Natural killer cell (primary cell): ENCODE results near the gene CD200. TPM values are rescaled to one million over a fixed set of nuclear protein-coding genes. Genes with fewer than 3 reads are reported as not detected.

Experiments used
- ATAC-seq, 3 donors: fragments of 150-1000 bp in 2 of 3; fragments of 200-7000 bp in 1 of 3; cut with Tn5 transposase; 1 replicate in 1 of 3; 2 replicates in 2 of 3; pipeline ENCODE4 v1.10.0; 2021; ENCODE audit warnings: mild to moderate bottlenecking in 2 of 3, moderate library complexity in 2 of 3
- DNase-seq, 2 donors: peaks; one replicate each; pipeline versions ENCODE4 v3.0.0 to v3.0.0-alpha.2; 2013 to 2021; ENCODE audit warnings: mixed read lengths in 1 of 2
- H3K27ac ChIP-seq: one replicate; pipeline ENCODE4 v1.5.1; 2013; ENCODE audit warnings: mild to moderate bottlenecking, low read length
- H3K27me3 ChIP-seq: one replicate; pipeline ENCODE4 v1.6.1; 2013; ENCODE audit warnings: low read length; ENCODE audit not compliant: control insufficient read depth, insufficient read depth
- H3K36me3 ChIP-seq: one replicate; pipeline ENCODE4 v1.6.1; 2013; ENCODE audit warnings: low read length; ENCODE audit not compliant: control insufficient read depth, insufficient read depth
- H3K4me1 ChIP-seq: one replicate; pipeline ENCODE4 v1.6.1; 2013; ENCODE audit warnings: low read length; ENCODE audit not compliant: control insufficient read depth, insufficient read depth
- H3K4me3 ChIP-seq: one replicate; pipeline ENCODE4 v1.5.1; 2013; ENCODE audit warnings: low read length
- H3K9me3 ChIP-seq: one replicate; pipeline ENCODE4 v1.6.1; 2013; ENCODE audit warnings: low read length; ENCODE audit not compliant: control insufficient read depth, insufficient read depth
- H3K27ac Mint-ChIP-seq, 2 donors: one replicate each; pipeline ENCODE4 v1.8.0; 2022; ENCODE audit warnings: mild to moderate bottlenecking in 2 of 2, mixed read lengths in 2 of 2, moderate library complexity in 1 of 2
- H3K27me3 Mint-ChIP-seq, 2 donors: one replicate each; pipeline ENCODE4 v1.8.0; 2022; ENCODE audit warnings: low read depth in 2 of 2, mixed read lengths in 2 of 2
- H3K36me3 Mint-ChIP-seq: one replicate; pipeline ENCODE4 v1.8.0; 2022; ENCODE audit warnings: mixed read lengths
- H3K4me1 Mint-ChIP-seq, 2 donors: one replicate each; pipeline ENCODE4 v1.8.0; 2022; ENCODE audit warnings: mixed read lengths in 2 of 2
- H3K4me3 Mint-ChIP-seq: one replicate; pipeline ENCODE4 v1.8.0; 2022; ENCODE audit warnings: mild to moderate bottlenecking, moderate library complexity, mixed read lengths
- H3K9me3 Mint-ChIP-seq, 2 donors: one replicate each; pipeline ENCODE4 v1.8.0; 2022; ENCODE audit warnings: mixed read lengths in 2 of 2
- whole genome bisulfite sequencing: methylation state at CpG from one replicate; pipeline ENCODE4 v1.1.7; 2013; ENCODE audit warnings: missing lambda C conversion rate; ENCODE audit not compliant: insufficient coverage; 5-methylcytosine and 5-hydroxymethylcytosine counted together
- intact Hi-C: fragments of 100-400 bp; cut with micrococcal nuclease; formaldehyde crosslinking; loops from one replicate; pipeline ENCODE4 v1.14.2; 2022
- total RNA-seq, 4 donors: library from RNA; stranded (reverse); fragments of 120-200 nt in 1 of 4; gene quantifications; one replicate each; pipeline versions ENCODE4 v1.2.3 to v1.2.4, GENCODE V29; 2013 to 2022
- TF ChIP-seq, protein P1 (sequence below): fragments of 200-600 bp; IDR thresholded peaks from one replicate; pipeline ENCODE4 v1.8.0; 2022; ENCODE audit warnings: antibody characterized with exemption

Gene CD200
- total RNA-seq, 3 donors from 2014 or later (not counting 1 experiment from before 2014, with no cell fraction given) = 0.35 TPM; not detected in 2

DNA sequence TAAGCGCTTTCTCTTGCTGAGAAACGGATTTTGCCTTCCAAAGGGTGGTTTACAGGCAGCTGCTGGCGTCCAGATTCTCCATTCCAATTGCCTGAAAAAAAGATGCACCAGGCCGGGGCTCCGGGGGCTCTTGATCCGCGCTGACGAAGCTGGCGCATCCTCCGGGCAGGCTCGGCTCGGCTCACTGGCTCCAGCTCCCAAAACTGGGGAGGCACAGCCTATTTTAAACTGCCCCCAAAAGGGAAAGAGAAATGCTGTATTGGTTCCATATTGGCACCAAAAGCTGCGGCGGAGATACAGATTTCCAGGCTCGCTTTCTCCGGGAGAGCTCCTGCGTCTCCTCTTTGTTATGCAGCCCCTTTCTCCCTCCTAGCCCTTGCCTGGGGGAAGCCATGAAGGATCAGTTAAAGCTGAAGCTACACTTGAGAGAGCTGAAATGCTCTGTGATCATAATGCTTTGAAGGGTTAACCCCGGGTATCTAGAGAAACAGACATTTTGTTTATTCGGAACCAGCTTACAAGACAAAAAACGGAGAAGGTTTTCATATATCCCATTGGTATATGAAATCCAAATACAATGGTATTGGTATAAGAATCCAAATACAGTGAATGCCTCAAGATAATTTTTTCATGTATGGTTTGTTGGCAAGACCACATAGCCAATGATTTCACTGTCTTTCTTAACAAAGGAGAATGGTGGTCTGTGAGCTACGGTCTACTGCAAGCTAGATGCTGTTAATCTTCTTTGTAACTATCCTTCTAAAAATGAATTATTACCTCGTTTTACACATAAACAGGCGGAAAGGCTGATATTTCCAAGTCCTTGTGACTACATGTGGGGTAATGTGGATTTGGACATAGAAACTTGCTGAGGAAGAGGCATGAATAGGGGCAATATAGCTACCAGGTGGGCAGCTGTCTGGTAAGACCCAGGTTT lies 693 bp downstream of the CD200 start:
- DNase-seq = peak in 1 of 2 donors; percentile 42

DNA sequence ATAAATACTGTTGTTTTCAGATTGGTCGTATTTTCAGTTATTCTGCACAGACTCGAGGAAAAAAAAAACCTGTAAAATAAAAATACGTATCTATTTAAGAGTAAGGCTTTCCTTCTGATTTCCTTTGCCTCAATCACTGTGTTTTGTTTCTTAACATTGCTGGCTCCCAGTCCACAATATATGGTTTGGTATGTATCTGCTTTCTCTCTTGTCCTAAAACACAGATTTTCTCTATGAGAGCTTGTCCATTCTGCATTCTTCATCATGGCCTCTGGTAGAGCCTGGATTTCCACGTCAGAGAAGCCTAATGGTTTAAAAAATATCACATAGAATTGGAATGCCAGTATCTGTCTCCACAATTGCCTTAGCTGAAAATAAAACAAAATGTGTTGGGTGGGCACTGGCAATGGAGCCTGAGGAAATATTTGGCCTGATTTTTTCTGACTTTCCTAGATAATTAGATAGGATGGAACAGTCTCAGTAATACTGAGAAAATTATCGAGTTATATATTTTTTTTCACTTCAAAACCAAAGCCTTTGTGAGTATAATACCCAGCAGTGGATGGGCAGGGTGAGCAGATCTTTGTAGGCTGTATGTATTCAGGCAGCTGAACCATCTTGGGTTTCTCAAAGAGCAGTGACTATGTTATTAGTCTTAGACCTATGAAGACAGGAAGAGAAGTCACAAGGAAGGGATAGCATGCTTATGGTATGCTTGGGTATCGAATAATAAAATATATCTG lies 1.9 kb downstream of the CD200 start:
- Mint-ChIP-seq H3K9me3 (no peaks in the 10 kb centered on the region), H3K27me3 (peaks cover 39% of the 10 kb centered on the region in 2 donors), H3K27ac (no peak overlapping the region), H3K4me3 (no peak overlapping the region), H3K4me1 (peaks cover 0 to 18% of the 10 kb centered on the region in 2 donors), H3K36me3 (no peaks in the 10 kb centered on the region)
- ATAC-seq (no peak), DNase-seq (peak in 1 of 2 donors; percentile 14)
- Histone ChIP-seq H3K36me3 (no peaks in the 10 kb centered on the region), H3K27me3 (peaks cover 5% of the 10 kb centered on the region), H3K4me3 (peak overlapping the region; percentile 51), H3K27ac (no peak overlapping the region), H3K4me1 (peaks cover 9% of the 10 kb centered on the region), H3K9me3 (no peaks in the 10 kb centered on the region)
- TF ChIP-seq, protein P1, sequence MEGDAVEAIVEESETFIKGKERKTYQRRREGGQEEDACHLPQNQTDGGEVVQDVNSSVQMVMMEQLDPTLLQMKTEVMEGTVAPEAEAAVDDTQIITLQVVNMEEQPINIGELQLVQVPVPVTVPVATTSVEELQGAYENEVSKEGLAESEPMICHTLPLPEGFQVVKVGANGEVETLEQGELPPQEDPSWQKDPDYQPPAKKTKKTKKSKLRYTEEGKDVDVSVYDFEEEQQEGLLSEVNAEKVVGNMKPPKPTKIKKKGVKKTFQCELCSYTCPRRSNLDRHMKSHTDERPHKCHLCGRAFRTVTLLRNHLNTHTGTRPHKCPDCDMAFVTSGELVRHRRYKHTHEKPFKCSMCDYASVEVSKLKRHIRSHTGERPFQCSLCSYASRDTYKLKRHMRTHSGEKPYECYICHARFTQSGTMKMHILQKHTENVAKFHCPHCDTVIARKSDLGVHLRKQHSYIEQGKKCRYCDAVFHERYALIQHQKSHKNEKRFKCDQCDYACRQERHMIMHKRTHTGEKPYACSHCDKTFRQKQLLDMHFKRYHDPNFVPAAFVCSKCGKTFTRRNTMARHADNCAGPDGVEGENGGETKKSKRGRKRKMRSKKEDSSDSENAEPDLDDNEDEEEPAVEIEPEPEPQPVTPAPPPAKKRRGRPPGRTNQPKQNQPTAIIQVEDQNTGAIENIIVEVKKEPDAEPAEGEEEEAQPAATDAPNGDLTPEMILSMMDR = no peak
- 75% methylated on average over 2 of the region's 6 CpGs for WGBS
- intact Hi-C loops = no loop called here

More for the DNA sequence above, 693 bp downstream of the CD200 start:
- Histone ChIP-seq H3K4me1 (peaks cover 9% of the 10 kb centered on the region), H3K27ac (no peak overlapping the region), H3K36me3 (no peaks in the 10 kb centered on the region), H3K9me3 (no peaks in the 10 kb centered on the region), H3K27me3 (peaks cover 5% of the 10 kb centered on the region), H3K4me3 (peak overlapping the region; percentile 51)
- Mint-ChIP-seq H3K27me3 (peaks cover 39 to 40% of the 10 kb centered on the region in 2 donors), H3K4me1 (peaks cover 0 to 18% of the 10 kb centered on the region in 2 donors), H3K27ac (no peak overlapping the region), H3K4me3 (peak overlapping the region; percentile 60), H3K9me3 (no peaks in the 10 kb centered on the region), H3K36me3 (no peaks in the 10 kb centered on the region)
- ATAC-seq = peak in 1 of 3 donors; percentile 15
- intact Hi-C loops = no loop called here
- TF ChIP-seq, protein P1 = no peak
- 6% methylated on average over 20 of the region's 23 CpGs for WGBS

DNA sequence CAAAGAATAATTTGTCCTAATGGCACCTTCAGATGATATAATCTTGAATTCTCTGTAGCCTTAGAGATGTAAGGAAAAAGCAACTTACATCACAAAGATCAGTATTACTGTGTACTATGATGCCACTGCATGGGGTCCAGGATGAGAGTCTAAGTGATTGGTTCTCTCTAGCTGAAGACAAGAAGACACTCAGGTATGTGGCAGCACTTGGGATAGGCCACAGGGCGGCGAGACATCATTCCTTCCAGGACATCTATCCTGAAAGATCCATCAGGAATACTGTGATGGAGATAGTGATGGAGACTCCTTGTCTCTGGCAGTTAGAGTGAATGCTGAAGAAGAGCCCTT lies 2.5 kb downstream of the CD200 start:
- TF ChIP-seq, protein P1 = no peak
- DNase-seq = no peak
- Mint-ChIP-seq H3K36me3 (no peaks in the 10 kb centered on the region), H3K27ac (no peak overlapping the region), H3K4me1 (peaks cover 0 to 18% of the 10 kb centered on the region in 2 donors), H3K4me3 (no peak overlapping the region), H3K27me3 (peaks cover 34 to 39% of the 10 kb centered on the region in 2 donors), H3K9me3 (no peaks in the 10 kb centered on the region)
- intact Hi-C loops = no loop called here
- Histone ChIP-seq H3K36me3 (no peaks in the 10 kb centered on the region), H3K9me3 (no peaks in the 10 kb centered on the region), H3K4me1 (peaks cover 9% of the 10 kb centered on the region), H3K27ac (no peak overlapping the region), H3K27me3 (peaks cover 3% of the 10 kb centered on the region), H3K4me3 (no peak overlapping the region)
- WGBS = 90% methylated on average over 2 of the region's 2 CpGs
- ATAC-seq = no peak
